K562 (cell line): Measurements from ENCODE around the gene ASXL2. TPM values are rescaled to one million over a fixed set of nuclear protein-coding genes. Genes with fewer than 3 reads are reported as not detected.
A peak's percentile ranks its signal among the peaks of the same experiment; 100 is the strongest.
"Not testable (repeated sequence)": the region's sequence is repeated elsewhere in the genome, so short reads cannot be mapped to it uniquely, and the experiment has no call there.

Experiments used
- ATAC-seq: fragments of 200-7000 bp; cut with Tn5 transposase; 3 replicates; pipeline ENCODE4 v1.9.1; 2020; ENCODE audit warnings: moderate library complexity
- BruUV-seq: library from RNA; stranded (reverse); fragments of 400-500 nt; replicated peaks from 2 replicates; lab custom pipeline; 2021; lab: Mats Ljungman, UMichigan
- CTCF ChIA-PET: fragments of 300-600 bp; formaldehyde crosslinking; extraction: SDS; loops from one replicate; lab custom pipeline; 2021; ENCODE audit warnings: low intra/inter-chr PET ratio; lab: Yijun Ruan, JAX
- POLR2A ChIA-PET: fragments of 300-600, 350-650 bp; sonication (Branson Sonifier 250); formaldehyde crosslinking; extraction: SDS; loops from one replicate; lab custom pipeline; 2021; ENCODE audit warnings: antibody characterized with exemption, inconsistent platforms; lab: Yijun Ruan, JAX
- DNase-seq, 4 experiments: peaks; one replicate each; pipeline versions ENCODE4 v3.0.0 to v3.0.0-alpha.2; 2011 to 2018; ENCODE audit warnings: low spot score in 3 of 4, mixed read lengths in 3 of 4; ENCODE audit errors: extremely low read depth in 1 of 4
- FAIRE-seq: peaks from 2 replicates; lab custom pipeline; 2011; peaks lifted over from hg19 to GRCh38; lab: Jason Lieb, UNC
- H2AFZ ChIP-seq: 2 replicates; pipeline ENCODE4 v1.6.0; 2011; ENCODE audit warnings: low read depth, low read length, control low read depth, inconsistent platforms
- H3K27ac ChIP-seq: fragments of 200-600 bp; 3 replicates; pipeline ENCODE4 v1.8.0; 2011; ENCODE audit warnings: low read depth, mild to moderate bottlenecking, control low read depth, inconsistent platforms, low read length, moderate library complexity, mixed read lengths; ENCODE audit errors: extremely low read depth
- H3K27me3 ChIP-seq, 2 experiments: fragments of 300-600 bp in 1 of 2; 2 replicates in 1 of 2; 3 replicates in 1 of 2; pipeline versions ENCODE4 v1.6.0 to v1.8.0; 2011; ENCODE audit warnings: inconsistent platforms in 2 of 2, low read length in 2 of 2, mild to moderate bottlenecking in 1 of 2, mixed read lengths in 1 of 2, moderate library complexity in 1 of 2; ENCODE audit not compliant: control insufficient read depth in 2 of 2, insufficient read depth in 2 of 2
- H3K36me3 ChIP-seq: fragments of 300-600 bp; 3 replicates; pipeline ENCODE4 v1.8.0; 2011; ENCODE audit warnings: mild to moderate bottlenecking, low read length, inconsistent platforms; ENCODE audit not compliant: control insufficient read depth, insufficient read depth
- H3K4me1 ChIP-seq, 2 experiments: fragments of 200-600 bp in 1 of 2; replicated peaks in 1 of 2; 2 replicates in 1 of 2; 3 replicates in 1 of 2; pipeline versions ENCODE4 v1.5.1 to v1.8.0; 2011; ENCODE audit warnings: inconsistent platforms in 2 of 2, low read length in 2 of 2, mild to moderate bottlenecking in 1 of 2, mixed read lengths in 1 of 2, moderate library complexity in 1 of 2; ENCODE audit not compliant: control insufficient read depth in 2 of 2, insufficient read depth in 2 of 2
- H3K4me2 ChIP-seq: 2 replicates; pipeline ENCODE4 v1.6.1; 2011; ENCODE audit warnings: low read length, control low read depth, inconsistent platforms, mixed read lengths; ENCODE audit not compliant: insufficient read depth
- H3K4me3 ChIP-seq: fragments of 200-600 bp; sonication (generic), shearing (Covaris generic); 2 replicates; pipeline ENCODE4 v1.5.1; 2016; ENCODE audit warnings: control low read depth, inconsistent platforms
- H3K79me2 ChIP-seq: fragments of 200-600 bp; 3 replicates; pipeline ENCODE4 v1.8.0; 2011; ENCODE audit warnings: low read length, inconsistent platforms; ENCODE audit not compliant: control insufficient read depth, insufficient read depth
- H3K9ac ChIP-seq, 2 experiments: 2 replicates each; pipeline versions ENCODE4 v1.6.0 to v1.6.1; 2011; ENCODE audit warnings: low read depth in 2 of 2, low read length in 2 of 2, control low read depth in 1 of 2, inconsistent platforms in 1 of 2, mild to moderate bottlenecking in 1 of 2, mixed read lengths in 1 of 2; ENCODE audit not compliant: insufficient read depth in 1 of 2
- H3K9me1 ChIP-seq: one replicate; pipeline ENCODE4 v1.6.0; 2011; ENCODE audit warnings: inconsistent platforms, mild to moderate bottlenecking, low read length, moderate library complexity; ENCODE audit not compliant: control insufficient read depth, insufficient read depth
- H3K9me3 ChIP-seq: replicated peaks from 2 replicates; pipeline ENCODE4 v1.5.1; 2011; ENCODE audit warnings: low read depth, low read length, inconsistent platforms; ENCODE audit not compliant: control insufficient read depth, insufficient read depth
- H4K20me1 ChIP-seq: replicated peaks from 2 replicates; pipeline ENCODE4 v1.6.1; 2011; ENCODE audit warnings: low read length, inconsistent platforms, mixed read lengths; ENCODE audit not compliant: control insufficient read depth, insufficient read depth
- BCOR ChIP-seq: fragments of 450-650 bp; IDR thresholded peaks from 2 replicates; pipeline ENCODE4 v1.6.1; 2016
- DDX20 ChIP-seq: fragments of 450-650 bp; IDR thresholded peaks from 2 replicates; pipeline ENCODE4 v1.6.1; 2016; ENCODE audit warnings: missing genetic modification characterization, low read depth, mild to moderate bottlenecking, missing compliant biosample characterization, moderate library complexity
- HOMEZ ChIP-seq: fragments of 250-450 bp; sonication (Bioruptor Pico); IDR thresholded peaks from 2 replicates; pipeline ENCODE4 v1.4.0; 2020; ENCODE audit warnings: mild to moderate bottlenecking, moderate library complexity
- MXD1 ChIP-seq: fragments of 250-450 bp; sonication (Bioruptor Pico); IDR thresholded peaks from 2 replicates; pipeline ENCODE4 v1.8.0; 2021; ENCODE audit warnings: borderline replicate concordance, mild to moderate bottlenecking, moderate library complexity; ENCODE audit not compliant: poor library complexity, severe bottlenecking
- RBM25 ChIP-seq: fragments of 200-400 bp; formaldehyde crosslinking; IDR thresholded peaks from 2 replicates; pipeline ENCODE4 v1.6.1; 2018; ENCODE audit warnings: low read length, low read depth, moderate library complexity; ENCODE audit not compliant: severe bottlenecking
- SNRNP70 ChIP-seq: fragments of 200-400 bp; formaldehyde crosslinking; optimal IDR thresholded peaks from 2 replicates; pipeline ENCODE3; 2017; ENCODE audit warnings: low read depth, low read length
- ZBTB8A ChIP-seq: fragments of 450-650 bp; IDR thresholded peaks from 2 replicates; pipeline ENCODE4 v1.6.1; 2018; ENCODE audit warnings: mild to moderate bottlenecking, moderate library complexity; ENCODE audit not compliant: partially characterized antibody
- ZFPM2 ChIP-seq: fragments of 250-450 bp; sonication (Bioruptor Pico); IDR thresholded peaks from 2 replicates; pipeline ENCODE4 v1.5.1; 2022; ENCODE audit warnings: mild to moderate bottlenecking
- ZNF121 ChIP-seq: sonication (generic); formaldehyde crosslinking; conservative IDR thresholded peaks from 2 replicates; pipeline ENCODE4 v1.8.0; 2022; ENCODE audit warnings: missing genetic modification reagents
- ZNF347 ChIP-seq: fragments of 450-650 bp; formaldehyde crosslinking; IDR thresholded peaks from 2 replicates; pipeline ENCODE4 v1.4.0; 2020; ENCODE audit warnings: low read depth, mild to moderate bottlenecking, moderate library complexity
- WGBS: fragments of 100-300 bp; shearing (Covaris generic); methylation state at CpG from one replicate; pipeline ENCODE4 v1.1.6; 2016; ENCODE audit warnings: low coverage, mixed read lengths; ENCODE audit not compliant: insufficient coverage; ENCODE audit errors: missing lambda C conversion rate; 5-methylcytosine and 5-hydroxymethylcytosine counted together
- in situ Hi-C: fragments of 300-500 bp; cut with MboI; formaldehyde crosslinking; loops from 4 replicates; pipeline ENCODE4 v1.15.0; 2018; ENCODE audit warnings: inconsistent platforms, mixed read lengths
- intact Hi-C: fragments of 100-400 bp; cut with micrococcal nuclease; formaldehyde crosslinking; loops from 2 replicates; pipeline ENCODE4 v1.14.2; 2022
- polyA plus RNA-seq, 8 experiments: library from polyadenylated mRNA; depleted of rRNA in 4 of 8; stranded (reverse) in 5 of 8; unstranded in 3 of 8; fragments of >200 nt; fragmentation: Nextera tagmentation in 2 of 8; fragmentation: Illumina TruSeq in 1 of 8; extraction: Ambion mirVana in 2 of 8; extraction: Trizol in 1 of 8; gene quantifications; 2 replicates each; pipeline versions ENCODE4 v1.2.1 to v1.2.3, GENCODE V29; 2011 to 2014; ENCODE audit warnings: inconsistent platforms in 1 of 8, missing spikeins in 1 of 8
- total RNA-seq, 7 experiments: library from RNA; depleted of rRNA in 6 of 7; stranded (reverse); fragments of >200 nt in 6 of 7; fragmentation: Illumina TruSeq in 2 of 7; extraction: Trizol in 2 of 7; gene quantifications; 2 replicates each; pipeline versions ENCODE4 v1.2.1 to v1.2.3, GENCODE V29; 2011 to 2021; ENCODE audit warnings: low replicate concordance in 1 of 7

Gene ASXL2
- total and polyA plus RNA-seq, 9 of the 15 experiments (the other 6 are each of a cell fraction or from before 2014, with no cell fraction given), result 2.2 to 25.9 (median 9.0) TPM

- CTCF ChIA-PET, H3K4me3 ChIP-seq, ATAC-seq, H4K20me1 ChIP-seq, FAIRE-seq, H3K9ac ChIP-seq, in situ Hi-C loops, intact Hi-C loops, H2AFZ ChIP-seq, H3K27ac ChIP-seq, POLR2A ChIA-PET, H3K9me3 ChIP-seq, DNase-seq, BruUV-seq, H3K4me2 ChIP-seq, H3K27me3 ChIP-seq, H3K9me1 ChIP-seq: not testable (repeated sequence)
- Histone ChIP-seq H3K4me1 (peaks cover 11 to 16% of the 10 kb centered on the region in 2 experiments; a peak in 4 of 5 replicates), H3K36me3 (peaks cover 16% of the 10 kb centered on the region; the same call in 1 of the 3 replicates), H3K79me2 (peaks cover 79% of the 10 kb centered on the region)
- 0 out of 2 replicates have a peak, but pooled peaks have one; percentile 15 for TF ChIP-seq BCOR
- TF ChIP-seq ZNF121, result peak; percentile 95
- peak; percentile 12 for TF ChIP-seq RBM25
- WGBS, result 100% methylated on average over 7 of the region's 7 CpGs
Measured at GRCh38 chr2:25849350-25849749, 28.9 kb downstream of the ASXL2 start.

- ChIA-PET CTCF (no interaction called here), POLR2A (interaction anchor here (0.7 to 1.3 kb wide), 3 partner anchors 11 to 35 kb away, joined by 3 to 5 read pairs (median 4); no protein-coding TSS in a partner anchor)
- H3K4me2 ChIP-seq, result no peak overlapping the region
- no peak overlapping the region for H2AFZ ChIP-seq
- H3K27ac ChIP-seq, result no peak overlapping the region
- 89% methylated on average over 7 of the region's 7 CpGs for WGBS
- DNase-seq (no peak), ATAC-seq (no peak), FAIRE-seq (no peak)
- no TSS peak for BruUV-seq
- H3K9me1 ChIP-seq, result no peaks in the 10 kb centered on the region
- H3K9me3 ChIP-seq, result no peaks in the 10 kb centered on the region
- H4K20me1 ChIP-seq, result no peaks in the 10 kb centered on the region
- H3K4me3 ChIP-seq, result no peak overlapping the region
- H3K4me1 ChIP-seq, result no peaks in the 10 kb centered on the region; a peak in 1 of 5 replicates
- H3K9ac ChIP-seq, result peak overlapping the region in 1 of 2 experiments; percentile 9; a peak in 1 of 4 replicates
- intact Hi-C loops, result no loop called here
- H3K27me3 ChIP-seq, result no peaks in the 10 kb centered on the region
- peaks cover 30% of the 10 kb centered on the region; the same call in 2 of the 3 replicates for H3K36me3 ChIP-seq
- H3K79me2 ChIP-seq, result peaks cover 46% of the 10 kb centered on the region
- in situ Hi-C loops, result no loop called here
- TF ChIP-seq SNRNP70, result no peak
- TF ChIP-seq HOMEZ (CRISPR knock-in tag), result no peak
- TF ChIP-seq MXD1 (CRISPR knock-in tag), result no peak
- TF ChIP-seq DDX20 (tag), result no peak
- no peak for TF ChIP-seq ZBTB8A
- TF ChIP-seq ZNF347 (CRISPR knock-in tag), result no peak
- TF ChIP-seq ZFPM2 (CRISPR knock-in tag), result no peak
Measured at GRCh38 chr2:25845843-25846505, 32.3 kb downstream of the ASXL2 start.
